Measurements from ENCODE around the gene TTC34. TPM values are rescaled to one million over a fixed set of nuclear protein-coding genes. Genes with fewer than 3 reads are reported as not detected.
"Not testable (repeated sequence)": the region's sequence is repeated elsewhere in the genome, so short reads cannot be mapped to it uniquely, and the experiment has no call there.

The TTC34 gene
- total RNA-seq, 1 donor from 2014 or later = 0.10 TPM

DNA sequence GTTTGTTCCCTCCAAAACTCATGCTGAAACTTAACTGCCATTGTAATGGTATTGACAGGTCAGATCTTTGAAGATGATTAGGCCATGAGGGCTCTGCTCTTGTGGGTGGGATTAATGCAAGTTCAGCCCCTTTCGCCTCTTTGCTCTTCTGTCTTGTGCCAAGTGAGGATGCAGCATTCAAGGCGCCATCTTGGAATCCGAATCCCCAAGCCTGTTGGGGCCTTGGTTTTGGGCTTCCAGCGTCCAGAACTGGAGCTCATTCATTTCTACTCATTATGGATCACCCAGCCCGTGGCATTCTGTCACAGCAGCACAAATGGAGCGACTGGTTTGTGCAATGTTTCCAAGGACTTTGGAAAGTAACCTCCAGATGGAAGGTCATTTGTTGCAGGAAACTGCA, 5.6 kb downstream of the TTC34 start:
- no peak for DNase-seq

DNA sequence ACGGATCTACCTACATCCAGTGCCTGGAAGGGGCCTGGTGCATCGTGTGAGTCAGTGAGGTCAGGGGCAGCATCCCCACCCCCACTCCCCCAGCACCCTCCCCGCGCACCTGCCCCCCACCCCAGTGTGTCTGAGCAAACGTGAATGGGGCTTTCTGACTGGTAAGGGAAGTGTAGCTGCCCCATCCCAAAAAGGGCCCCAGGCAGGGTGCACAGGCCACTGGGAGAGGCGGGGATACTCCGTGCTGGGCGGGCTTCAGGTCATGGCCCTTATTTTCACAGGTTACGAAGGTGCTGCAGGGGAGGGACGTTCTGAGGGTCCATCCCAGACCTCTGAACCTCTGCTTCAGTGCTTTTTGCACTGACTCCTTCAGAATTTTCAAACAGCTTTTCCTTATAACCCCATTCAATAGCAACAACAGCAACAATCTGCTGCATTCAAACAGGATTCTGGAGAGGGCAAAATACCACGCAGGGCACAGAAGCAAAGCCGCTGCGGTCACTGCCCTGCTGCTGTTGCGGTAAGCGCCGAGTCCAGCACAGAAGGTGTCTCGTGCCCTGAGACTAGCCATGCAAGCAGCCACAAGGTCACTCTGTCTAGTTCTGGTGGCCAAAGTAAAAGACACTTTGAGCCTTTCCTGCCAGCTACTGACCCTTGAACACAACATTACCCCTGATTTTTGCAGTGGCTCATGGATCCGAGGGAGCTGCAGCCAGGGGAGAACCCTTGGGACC, 10.3 kb downstream of the TTC34 start:
- DNase-seq = no peak

DNA sequence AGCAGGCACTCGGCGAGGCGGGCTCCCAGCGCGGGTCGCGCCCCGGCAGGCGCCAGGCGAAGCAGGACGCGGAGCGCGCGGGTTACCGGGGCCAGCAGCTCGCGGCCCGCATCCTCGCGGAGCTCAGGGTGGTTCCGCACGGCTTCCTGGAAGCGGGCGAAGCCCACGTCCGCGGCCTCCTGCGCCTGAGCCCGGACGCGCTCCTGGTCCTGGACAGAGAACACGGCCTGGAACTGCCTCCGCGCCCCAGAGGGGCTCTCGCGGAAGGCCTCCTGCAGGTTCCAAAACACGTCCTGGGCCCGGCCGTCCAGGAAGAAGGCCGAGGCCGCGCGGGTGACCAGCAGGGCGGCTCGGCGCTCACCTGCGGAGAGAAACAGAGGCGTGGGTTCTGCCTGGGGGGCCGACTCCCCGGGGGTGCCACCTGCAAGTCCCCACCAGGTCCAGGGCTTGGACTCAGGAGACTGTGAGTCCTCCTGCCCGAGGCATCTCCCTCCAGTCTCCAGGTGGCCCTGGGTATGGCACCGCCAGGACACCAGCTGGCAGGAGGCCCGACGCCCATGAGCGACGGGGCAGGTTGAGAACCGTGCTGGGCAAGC, 11.4 kb downstream of the TTC34 start:
- no peak for DNase-seq

DNA sequence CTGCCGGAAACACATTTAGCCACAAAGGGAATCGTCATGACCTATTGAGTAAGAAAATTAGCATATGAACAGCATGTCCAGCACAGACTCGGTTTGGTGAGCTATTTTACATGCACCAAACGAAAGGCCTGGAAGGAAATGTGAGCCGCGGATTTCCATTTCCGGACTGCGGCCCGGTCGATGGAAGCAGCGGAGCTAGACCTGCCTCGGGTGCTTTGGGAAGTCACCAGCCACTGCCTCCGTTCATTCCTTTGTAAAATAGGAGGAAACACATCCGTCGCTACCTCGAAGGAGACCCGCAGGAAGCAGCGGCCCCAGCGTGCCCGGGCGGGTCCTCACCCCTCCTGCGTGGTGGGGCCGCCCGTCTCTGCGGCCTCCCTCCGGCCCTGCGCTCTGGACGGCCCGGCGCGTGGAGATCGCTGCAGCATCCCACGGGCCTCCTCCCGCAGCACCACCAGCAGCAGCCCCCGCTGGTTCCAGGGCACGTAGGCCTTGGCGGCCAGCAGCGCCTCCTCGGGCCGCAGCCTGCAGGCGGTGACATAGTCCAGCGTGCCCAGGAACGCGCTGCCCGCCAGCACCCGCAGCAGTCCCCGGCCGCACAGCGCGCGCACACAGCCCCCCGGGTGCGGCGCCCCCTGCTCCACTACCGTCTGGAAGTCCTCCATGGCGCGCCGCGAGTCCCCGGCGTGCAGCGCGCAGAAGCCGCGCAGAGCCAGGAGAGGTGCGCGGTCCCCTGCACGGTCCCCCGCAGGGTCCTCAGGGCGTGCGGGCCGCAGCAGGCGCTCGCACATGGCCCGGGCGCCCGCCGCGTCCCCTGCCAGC, 12.1 kb downstream of the TTC34 start:
- DNase-seq = no peak

DNA sequence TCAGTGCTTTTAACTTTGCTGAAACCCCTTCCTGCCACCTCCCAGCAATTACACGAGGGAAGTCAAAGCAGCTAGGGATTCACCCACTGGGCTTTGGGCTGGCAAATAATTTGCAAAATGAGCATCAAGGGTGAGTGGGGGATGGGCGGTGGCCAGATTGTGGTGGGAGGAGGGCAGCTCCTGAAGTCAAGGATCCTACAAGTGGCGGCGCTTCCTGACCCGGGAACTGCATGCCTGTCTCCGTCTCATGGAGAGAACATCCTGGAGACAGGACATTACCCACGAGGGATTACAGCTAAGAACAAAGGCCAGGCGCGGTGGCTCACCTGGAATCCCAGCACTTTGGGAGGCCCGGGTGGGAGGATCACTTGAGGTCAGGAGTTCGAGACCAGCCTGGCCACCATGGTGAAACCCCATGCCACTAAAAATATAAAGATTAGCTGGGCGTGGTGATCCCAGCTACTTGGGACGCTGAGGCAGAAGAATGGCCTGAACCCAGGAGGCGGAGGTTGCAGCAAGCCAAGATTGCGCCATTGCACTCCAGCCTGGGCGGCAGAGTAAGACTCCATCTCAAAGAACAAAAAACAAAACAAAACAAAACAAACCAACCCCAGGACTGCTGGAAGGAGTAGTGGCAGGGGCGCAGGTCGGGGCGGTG, 12.9 kb downstream of the TTC34 start:
- no peak for DNase-seq

DNA sequence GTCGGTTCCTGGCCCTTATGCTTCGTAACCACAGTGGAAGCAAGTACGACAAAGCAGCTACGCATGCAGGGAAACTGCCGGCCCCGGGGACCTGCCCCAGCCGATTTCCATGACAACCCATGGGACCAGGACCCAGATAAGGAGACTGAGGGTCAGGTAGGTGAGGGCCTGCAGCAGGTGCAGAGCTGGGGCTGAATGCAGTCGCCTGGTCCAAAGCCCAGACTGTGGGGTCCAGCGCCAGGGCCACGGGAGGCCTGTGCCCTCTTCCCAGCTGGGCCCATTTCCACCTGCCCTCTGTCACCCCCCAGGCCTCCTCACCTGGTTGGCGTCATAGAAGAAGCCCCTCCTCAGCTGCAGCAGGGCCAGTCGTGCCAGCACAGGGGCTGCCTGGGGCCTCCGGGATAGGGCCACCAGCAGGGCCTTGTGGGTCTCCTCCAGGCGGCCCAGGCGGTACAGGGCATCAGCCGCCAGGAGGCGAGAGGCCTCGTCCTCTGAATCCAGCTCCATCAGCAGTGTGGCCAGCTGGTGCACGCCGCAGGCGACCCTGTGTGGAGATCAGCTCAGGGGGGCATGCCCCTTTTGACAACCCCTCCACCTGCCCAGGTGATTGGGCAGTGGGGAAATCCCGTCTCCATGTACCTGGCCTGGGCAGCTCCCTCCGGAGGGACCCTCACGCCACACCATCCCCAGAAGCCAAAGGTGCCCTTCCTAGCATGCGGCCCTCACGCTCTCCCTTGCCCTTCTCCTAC, 14.2 kb downstream of the TTC34 start:
- no peak for DNase-seq

DNA sequence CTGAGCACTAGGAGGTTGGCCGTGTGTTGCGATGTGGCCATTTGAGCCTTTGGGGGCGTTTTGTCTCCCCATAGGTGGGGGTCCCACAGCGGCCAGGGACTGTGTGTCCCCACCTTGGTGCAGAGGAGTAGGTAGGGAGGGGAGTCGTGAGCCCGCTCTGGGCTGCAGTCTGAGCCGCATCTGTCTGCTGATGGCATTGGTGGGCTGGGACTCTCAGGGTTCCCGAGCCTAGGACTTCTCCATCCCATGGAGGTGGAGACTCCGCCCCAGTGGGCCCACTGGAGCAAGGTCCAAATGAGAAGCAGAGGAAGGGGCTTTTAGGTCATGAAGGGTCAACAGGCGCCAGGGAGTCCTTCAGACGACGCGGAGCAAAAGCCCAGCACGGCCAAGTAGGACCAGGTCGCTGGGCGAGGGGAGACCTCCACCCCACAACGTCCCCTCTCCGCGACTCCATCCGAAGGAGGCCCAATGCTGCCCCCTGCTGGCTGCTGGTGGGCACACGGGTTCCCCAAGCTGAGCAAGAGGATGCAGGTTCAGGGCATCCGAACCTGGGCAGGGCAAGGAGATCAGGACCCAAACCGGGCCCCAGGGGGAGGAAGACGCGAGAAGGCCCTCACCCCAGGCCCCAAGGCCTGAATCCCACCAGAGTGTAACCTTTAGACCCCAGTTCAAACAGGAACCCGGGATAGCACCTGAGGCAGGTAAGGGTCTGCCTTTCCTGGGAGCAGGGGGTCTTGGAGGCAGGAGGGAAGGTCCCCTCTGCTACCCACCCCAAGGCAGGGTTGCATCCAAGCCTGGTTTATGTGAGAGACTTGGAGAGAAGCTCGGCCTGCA, 14.9 kb downstream of the TTC34 start:
- no peak for DNase-seq

DNA sequence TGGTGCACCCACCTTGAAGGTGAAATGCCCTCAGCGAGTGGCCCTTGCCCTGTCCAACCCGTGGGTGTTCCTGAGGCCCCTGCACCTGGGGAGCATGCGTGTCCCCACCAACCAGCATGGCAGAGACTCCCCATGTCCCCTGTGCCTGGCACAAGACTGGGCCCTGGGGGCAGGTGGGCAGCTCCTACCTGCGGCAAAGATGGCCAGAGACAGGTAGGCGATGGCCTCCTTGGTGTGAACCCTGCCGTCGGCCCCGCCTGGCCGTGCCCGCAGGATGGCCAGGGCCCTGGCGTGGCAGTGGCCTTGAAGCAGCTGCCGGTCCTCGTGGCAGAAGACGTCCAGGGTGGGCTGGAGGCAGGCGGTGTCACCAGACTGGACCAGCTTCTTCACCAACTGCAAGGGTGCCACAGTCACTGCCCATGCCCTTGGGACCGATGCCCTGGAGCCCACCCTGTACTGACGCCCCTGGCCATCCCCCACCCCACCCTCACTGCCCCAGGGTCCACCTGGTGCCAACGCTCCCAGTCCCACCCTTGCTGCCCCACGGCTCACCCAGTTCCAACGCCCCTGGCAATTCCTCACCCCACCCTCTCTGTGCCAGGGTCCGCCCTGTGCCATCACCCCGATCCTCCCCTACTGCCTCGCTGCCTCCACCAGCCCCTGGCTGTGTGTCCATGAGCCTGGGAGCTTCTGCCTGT, 15.7 kb downstream of the TTC34 start:
- no peak for DNase-seq

DNA sequence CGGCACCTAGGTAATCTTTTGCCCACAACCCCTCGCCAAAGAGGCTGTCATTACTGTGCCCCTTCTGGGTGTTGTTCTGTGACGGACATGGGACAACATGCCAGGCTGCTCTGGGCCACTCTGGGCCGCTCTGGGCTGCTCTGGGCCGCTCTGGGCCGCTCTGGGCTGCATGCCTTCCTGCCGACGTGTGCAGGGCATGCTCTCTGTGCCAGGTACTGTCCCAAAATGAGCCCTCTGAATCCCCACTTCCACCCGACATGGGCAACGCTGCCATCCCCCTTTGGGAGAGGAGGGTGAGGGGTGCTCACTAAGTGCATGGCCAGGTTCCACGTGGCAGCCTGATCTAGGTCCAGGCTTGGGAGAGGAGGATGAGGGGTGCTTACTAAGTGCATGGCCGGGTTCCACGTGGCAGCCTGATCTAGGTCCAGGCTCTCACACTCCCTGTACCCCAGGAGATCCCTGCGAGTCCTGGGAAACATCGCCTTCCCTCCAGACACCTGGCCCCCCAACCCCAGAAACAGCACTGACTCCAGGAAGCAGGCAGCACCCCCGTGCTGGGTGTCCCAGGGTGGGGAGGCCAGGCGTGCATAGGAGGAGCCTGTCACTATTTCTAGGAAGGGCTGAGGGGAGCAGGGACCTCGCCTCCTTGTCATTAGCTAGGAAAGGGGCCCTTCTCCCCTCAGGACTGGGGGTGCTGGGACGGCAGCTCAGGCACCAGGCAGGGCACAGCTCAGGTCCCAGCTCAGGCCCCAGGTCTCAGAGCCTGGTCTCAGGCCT, 16.5 kb downstream of the TTC34 start:
- no peak for DNase-seq

DNA sequence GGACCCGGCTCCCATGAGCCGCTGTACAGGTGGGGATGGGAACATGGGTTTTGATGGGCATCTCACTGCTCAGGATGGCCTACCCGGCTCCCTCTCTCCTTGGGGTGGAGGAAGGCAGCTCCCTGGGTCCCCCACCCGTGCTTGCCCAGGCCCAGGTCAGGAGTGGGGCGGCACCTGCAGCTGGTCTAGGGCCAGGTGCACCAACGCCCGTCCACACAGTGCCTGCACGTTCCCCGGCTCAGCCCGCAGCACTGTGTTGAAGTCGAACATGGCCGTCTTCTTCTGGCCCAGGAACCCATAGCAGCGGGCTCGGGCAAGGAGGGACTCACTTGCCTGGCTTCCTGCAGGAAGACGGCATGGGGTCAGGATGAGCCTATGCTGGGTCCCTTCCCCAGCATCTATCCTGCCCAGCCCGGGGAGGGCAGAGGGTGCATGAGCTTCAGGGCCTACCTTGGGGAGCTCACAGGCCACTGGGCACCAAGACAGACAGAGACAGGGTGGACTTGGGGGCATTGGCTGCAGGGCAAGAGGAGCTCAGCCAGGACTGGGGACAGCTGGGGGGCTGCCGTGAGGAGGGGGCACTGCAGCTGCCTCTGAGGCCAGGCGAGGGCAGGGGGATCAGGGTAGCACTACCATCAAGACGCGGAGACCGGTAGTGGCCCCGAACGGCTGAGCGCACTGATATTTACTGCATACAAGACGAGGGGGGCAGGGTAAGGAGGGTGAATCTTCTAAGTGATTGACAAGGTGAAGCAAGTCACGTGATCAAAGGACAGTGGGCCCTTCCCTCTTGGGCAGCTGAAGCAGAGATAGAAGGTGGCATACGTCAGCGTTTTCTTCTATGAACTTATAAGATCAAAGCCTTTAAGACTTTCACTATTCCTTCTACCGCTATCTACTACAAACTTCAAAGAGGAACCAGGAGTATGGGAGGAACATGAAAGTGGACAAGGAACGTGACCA, 17.8 kb downstream of the TTC34 start:
- no peak for DNase-seq

DNA sequence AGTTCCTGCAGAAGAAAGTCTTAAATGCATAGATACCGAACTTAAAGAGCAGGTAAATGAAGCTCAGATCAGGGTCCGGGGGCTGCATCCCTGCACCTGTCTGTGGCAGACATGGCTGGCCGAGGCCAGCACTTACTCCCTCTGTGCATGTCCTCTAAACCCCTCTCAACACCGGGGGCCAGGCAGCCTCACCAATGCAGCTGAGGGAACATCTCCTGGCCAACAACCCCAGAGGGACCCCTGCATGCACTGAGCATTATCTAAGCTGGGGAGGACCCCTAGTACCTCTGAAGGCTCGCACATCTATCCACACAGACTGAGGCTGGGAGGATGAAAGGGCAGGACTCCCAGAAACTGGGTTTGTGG, 18.4 kb downstream of the TTC34 start:
- DNase-seq = no peak

DNA sequence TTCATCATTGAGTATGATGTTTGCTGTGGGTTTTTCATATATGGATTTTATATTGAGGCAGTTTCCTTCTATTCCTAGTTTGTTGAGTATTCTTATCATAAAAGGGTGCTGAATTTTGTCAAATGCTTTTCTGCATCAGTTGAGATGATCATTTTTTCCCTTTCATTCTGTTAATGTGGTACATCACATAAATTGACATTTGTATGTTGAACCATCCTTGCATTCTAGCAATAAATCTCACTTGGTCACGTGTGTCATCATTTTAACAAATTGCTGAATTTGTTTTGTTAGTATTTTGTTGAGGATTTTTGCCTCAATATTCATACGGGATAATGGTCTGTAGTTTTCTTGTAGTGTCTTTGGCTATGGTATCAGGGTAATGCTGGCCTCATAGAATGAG, 19.9 kb downstream of the TTC34 start:
- DNase-seq = no peak

DNA sequence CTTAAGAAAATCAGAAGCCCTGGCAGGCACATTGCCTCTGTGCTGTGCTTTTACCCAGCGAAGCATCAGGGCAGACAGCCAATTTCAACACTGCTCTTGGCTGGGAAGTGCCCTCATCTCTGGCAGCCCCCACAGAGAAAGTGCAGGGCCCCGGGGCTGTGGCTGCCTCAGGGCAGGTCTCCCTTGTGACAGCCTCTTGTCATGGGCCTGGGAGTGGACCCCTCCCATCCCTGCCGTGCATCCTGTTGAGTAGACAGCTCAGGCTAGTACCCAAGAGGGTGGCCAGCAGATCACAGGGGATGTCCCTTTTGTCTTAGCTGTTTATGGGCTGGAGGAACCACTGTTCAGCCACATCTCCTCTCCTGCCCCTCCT, 23.3 kb downstream of the TTC34 start:
- DNase-seq = no peak

DNA sequence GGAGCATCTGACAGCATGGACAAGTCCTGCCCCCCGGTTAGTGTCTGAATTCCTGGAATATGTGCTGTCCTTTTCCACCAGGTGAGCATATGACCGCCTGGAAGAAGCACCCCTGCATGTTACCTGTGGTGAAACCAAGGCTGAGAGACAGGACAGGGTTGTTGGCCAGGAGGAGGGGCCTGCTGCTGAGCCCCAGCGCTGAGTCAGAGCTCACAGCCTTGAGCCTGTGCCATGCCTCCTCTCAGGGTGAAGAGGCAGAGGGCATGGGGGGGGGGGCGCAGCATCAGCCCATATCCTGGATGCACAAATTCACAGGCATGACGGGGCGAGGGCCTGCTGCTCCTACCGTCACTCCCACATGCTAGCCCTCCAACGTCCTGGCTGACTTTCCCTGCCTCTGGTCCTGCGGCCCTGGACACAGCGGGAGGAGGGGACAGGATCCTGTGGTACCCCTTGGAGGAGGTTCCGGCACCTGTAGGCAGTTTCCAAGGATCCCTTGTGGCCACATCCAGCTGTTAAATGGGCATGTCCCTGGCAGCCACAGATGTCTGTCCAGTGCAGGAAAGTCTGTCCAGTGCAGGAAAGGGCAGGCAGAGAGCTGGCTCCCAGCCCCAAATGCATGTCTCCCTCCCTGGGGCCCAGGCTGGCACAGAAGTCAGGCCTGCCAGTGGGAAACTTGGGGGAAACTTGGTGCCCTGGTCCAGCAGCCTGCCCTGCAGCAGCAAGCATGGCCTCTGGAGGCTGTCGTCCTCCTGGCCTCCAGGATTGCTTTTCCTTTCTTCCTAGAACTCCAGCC, 23.9 kb downstream of the TTC34 start:
- DNase-seq = no peak

DNA sequence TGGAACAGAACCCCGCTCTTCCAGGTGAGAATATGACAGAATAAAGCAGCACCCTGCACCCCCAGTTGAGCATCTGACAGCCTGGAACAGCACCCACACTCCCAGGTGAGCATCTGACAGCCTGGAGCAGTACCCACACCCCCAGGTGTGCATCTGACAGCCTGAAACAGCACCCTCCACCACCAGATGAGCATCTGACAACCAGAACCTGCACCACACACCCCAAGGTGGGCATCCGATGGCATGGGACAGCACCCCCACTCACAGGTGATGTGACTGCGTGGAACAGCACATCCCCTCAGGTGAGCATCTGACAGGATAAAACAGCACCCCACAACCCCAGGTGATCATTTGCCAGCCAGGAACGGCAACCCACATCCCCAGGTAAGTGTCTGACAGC, 26.2 kb downstream of the TTC34 start:
- not testable (repeated sequence) for DNase-seq

DNA sequence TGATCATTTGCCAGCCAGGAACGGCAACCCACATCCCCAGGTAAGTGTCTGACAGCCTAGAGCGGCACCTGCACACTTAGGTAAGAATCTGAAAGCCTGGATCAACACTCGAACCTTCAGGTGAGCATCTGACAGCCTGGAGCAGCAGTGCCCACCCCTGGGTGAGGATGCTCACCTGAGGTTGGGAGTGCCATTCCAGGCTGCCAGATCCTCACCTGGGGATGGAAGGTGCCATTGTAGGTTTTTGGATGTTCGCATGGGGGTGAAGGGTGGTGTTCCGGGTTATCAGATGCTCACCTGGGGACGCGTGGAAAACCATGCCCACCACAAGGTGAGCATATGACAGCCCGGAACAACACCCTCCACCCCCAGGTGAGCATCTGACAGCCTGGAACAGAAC, 33.4 kb downstream of the TTC34 start:
- DNase-seq = not testable (repeated sequence)

DNA sequence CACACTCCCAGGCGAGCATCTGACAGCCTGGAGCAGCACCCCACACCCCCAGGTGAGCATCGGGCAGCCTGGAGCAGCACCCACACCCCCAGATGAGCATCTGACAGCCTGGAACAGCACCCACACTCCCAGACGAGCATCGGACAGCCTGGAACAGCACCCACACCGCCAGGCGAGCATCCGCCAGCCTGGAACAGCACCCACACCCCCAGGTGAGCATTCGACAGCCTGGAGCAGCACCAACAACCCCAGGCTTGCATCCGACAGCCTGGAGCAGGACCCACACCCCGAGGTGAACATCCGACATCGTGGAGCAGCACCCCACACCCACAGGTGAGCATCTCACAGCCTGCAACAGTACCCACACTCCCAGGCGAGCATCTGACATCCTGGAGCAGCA, 42.1 kb downstream of the TTC34 start:
- DNase-seq = not testable (repeated sequence)

DNA sequence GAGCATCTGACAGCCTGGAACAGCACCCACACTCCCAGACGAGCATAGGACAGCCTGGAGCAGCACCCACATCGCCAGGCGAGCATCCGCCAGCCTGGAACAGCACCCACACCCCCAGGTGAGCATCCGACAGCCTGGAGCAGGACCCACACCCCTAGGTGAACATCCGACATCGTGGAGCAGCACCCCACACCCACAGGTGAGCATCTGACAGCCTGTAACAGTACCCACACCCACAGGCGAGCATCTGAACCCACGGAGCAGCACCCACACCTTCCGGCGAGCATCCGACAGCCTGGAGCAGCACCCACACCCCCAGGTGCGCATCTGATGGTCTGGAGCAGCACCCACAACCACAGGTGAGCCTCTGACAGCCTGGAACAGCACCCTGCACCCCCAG, 44.0 kb downstream of the TTC34 start:
- DNase-seq = not testable (repeated sequence)
